SK-N-DZ (cell line): Measurements from ENCODE around the gene KRTAP4-12. TPM values are rescaled to one million over a fixed set of nuclear protein-coding genes. Genes with fewer than 3 reads are reported as not detected.
"Not testable (repeated sequence)": the region's sequence is repeated elsewhere in the genome, so short reads cannot be mapped to it uniquely, and the experiment has no call there.

Experiments
- DNase-seq: peaks from one replicate; pipeline ENCODE4 v3.0.0-alpha.2; 2015; ENCODE audit warnings: low spot score
- polyA plus RNA-seq, 2 experiments: library from polyadenylated mRNA; depleted of rRNA; stranded (reverse); fragments of >200 nt; gene quantifications; 2 replicates each; pipeline ENCODE4 v1.2.3, GENCODE V29; 2014

KRTAP4-12 gene
- not detected in 2 replicates for polyA plus RNA-seq (2014; cell fraction: cytosol; rRNA removed)
- not detected in 2 replicates for polyA plus RNA-seq (2014; cell fraction: nucleus; rRNA removed)

- not testable (repeated sequence) for DNase-seq
Observed at GRCh38 chr17:41123991-41124371, at the start of gene KRTAP4-12. Gene KRTAP4-12, minus strand, starts transcription at chr17:41124182. Its CDS starts 60 bp downstream, at chr17:41124122.

- no peak for DNase-seq
Observed at GRCh38 chr17:41171886-41172285, 47.9 kb upstream of the KRTAP4-12 start.

GRCh38 chr17:41168121-41168520 lies 44.1 kb upstream of the KRTAP4-12 start, which contains the start of gene KRTAP4-3:
Gene KRTAP4-3, minus strand, starts transcription at chr17:41168221. Its CDS starts 49 bp downstream, at chr17:41168172.
- DNase-seq = no peak

GRCh38 chr17:41167561-41167960 lies 43.6 kb upstream of the KRTAP4-12 start:
- no peak for DNase-seq

GRCh38 chr17:41163828-41164227 lies 39.8 kb upstream of the KRTAP4-12 start:
- no peak for DNase-seq

GRCh38 chr17:41160648-41161047 lies 36.7 kb upstream of the KRTAP4-12 start, which contains the start of gene KRTAP4-4:
Gene KRTAP4-4, minus strand, starts transcription at chr17:41160748. Its CDS starts 57 bp downstream, at chr17:41160691.
- DNase-seq = no peak

GRCh38 chr17:41160190-41160589 lies 36.2 kb upstream of the KRTAP4-12 start:
- not testable (repeated sequence) for DNase-seq

GRCh38 chr17:41153856-41154255 lies 29.9 kb upstream of the KRTAP4-12 start:
- no peak for DNase-seq

GRCh38 chr17:41151525-41151924 lies 27.5 kb upstream of the KRTAP4-12 start:
- DNase-seq = no peak

- no peak for DNase-seq
Observed at GRCh38 chr17:41150026-41150425, 26.0 kb upstream of the KRTAP4-12 start.

- no peak for DNase-seq
Observed at GRCh38 chr17:41149652-41149985, 25.6 kb upstream of the KRTAP4-12 start, which contains the start of gene KRTAP4-5. Gene KRTAP4-5, minus strand, starts transcription at chr17:41149825. Its CDS starts 58 bp downstream, at chr17:41149767.

GRCh38 chr17:41148971-41149651 lies 25.1 kb upstream of the KRTAP4-12 start:
- not testable (repeated sequence) for DNase-seq

- DNase-seq = no peak
Observed at GRCh38 chr17:41147531-41148204, 23.7 kb upstream of the KRTAP4-12 start.

GRCh38 chr17:41145261-41145660 lies 21.3 kb upstream of the KRTAP4-12 start:
- no peak for DNase-seq

- no peak for DNase-seq
Observed at GRCh38 chr17:41144846-41145245, 20.9 kb upstream of the KRTAP4-12 start.

GRCh38 chr17:41141361-41141760 lies 17.4 kb upstream of the KRTAP4-12 start:
- DNase-seq = no peak

- DNase-seq = no peak
Observed at GRCh38 chr17:41140360-41141131, 16.6 kb upstream of the KRTAP4-12 start, which contains the start of gene KRTAP4-6. Gene KRTAP4-6, minus strand, starts transcription at chr17:41140544. Its CDS starts 57 bp downstream, at chr17:41140487.

GRCh38 chr17:41139865-41140264 lies 15.9 kb upstream of the KRTAP4-12 start:
- not testable (repeated sequence) for DNase-seq

GRCh38 chr17:41133880-41134735 lies 10.1 kb upstream of the KRTAP4-12 start:
- no peak for DNase-seq

- DNase-seq = no peak
Observed at GRCh38 chr17:41131979-41132378, 8.0 kb upstream of the KRTAP4-12 start.

- no peak for DNase-seq
Observed at GRCh38 chr17:41127371-41127770, 3.4 kb upstream of the KRTAP4-12 start.
